ENCODE results near the gene FAM50B. TPM values are rescaled to one million over a fixed set of nuclear protein-coding genes. Genes with fewer than 3 reads are reported as not detected.

Gene FAM50B
- total and polyA plus RNA-seq, 2 of the 13 experiments (the other 11 are each of a cell fraction or from before 2014, with no cell fraction given): 0.05 TPM; not detected in 1

DNA sequence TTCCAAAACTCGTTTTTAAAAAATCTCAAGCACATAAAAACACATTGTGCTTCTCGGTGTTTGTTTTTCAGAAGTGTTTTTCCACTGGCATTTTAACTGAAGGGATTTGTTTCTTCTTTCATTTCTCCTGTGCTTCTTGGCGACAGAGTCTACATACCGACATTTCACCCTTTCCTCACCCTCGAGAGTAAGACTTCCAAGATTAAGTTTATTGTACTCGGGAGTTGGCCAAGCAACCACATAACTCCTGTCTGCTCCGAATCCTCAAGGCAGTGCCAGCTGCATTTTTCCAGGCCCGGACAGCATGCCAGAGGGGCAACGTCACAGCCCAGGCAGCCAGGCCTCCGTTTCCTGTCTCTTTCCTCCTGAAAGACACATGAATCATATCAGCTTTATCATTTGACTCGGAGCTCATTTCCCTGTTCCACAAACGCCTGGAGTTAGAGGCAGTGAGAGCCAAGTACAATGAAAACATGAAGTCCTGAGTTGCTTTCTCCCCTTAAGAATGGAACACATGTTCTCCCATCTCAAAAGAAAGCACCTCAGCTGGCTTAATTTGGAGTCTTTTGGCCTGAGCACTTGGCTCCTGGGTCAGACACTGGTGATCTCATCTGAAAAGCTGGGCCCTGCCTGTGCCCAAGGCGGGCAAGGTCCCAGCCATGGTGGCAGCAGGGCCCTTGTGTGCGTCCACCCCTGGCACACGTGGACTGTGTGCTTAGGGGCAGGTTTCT, 23.2 kb upstream of the FAM50B start (continued):
- no peak for TF ChIP-seq ZNF619 (CRISPR knock-in tag; IDR thresholded peaks at IDR 0.05)
- TF ChIP-seq SP140L (CRISPR knock-in tag; IDR thresholded peaks at IDR 0.05; ENCODE audit: borderline replicate concordance): no peak
- TF ChIP-seq ZNF550 (CRISPR knock-in tag; IDR thresholded peaks at IDR 0.05; ENCODE audit: borderline replicate concordance): no peak
- TF ChIP-seq, protein P1, sequence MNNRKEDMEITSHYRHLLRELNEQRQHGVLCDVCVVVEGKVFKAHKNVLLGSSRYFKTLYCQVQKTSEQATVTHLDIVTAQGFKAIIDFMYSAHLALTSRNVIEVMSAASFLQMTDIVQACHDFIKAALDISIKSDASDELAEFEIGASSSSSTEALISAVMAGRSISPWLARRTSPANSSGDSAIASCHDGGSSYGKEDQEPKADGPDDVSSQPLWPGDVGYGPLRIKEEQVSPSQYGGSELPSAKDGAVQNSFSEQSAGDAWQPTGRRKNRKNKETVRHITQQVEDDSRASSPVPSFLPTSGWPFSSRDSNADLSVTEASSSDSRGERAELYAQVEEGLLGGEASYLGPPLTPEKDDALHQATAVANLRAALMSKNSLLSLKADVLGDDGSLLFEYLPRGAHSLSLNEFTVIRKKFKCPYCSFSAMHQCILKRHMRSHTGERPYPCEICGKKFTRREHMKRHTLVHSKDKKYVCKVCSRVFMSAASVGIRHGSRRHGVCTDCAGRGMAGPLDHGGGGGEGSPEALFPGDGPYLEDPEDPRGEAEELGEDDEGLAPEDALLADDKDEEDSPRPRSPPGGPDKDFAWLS (CRISPR knock-in tag; IDR thresholded peaks at IDR 0.05; ENCODE audit: borderline replicate concordance): no peak
- TF ChIP-seq, protein P2, sequence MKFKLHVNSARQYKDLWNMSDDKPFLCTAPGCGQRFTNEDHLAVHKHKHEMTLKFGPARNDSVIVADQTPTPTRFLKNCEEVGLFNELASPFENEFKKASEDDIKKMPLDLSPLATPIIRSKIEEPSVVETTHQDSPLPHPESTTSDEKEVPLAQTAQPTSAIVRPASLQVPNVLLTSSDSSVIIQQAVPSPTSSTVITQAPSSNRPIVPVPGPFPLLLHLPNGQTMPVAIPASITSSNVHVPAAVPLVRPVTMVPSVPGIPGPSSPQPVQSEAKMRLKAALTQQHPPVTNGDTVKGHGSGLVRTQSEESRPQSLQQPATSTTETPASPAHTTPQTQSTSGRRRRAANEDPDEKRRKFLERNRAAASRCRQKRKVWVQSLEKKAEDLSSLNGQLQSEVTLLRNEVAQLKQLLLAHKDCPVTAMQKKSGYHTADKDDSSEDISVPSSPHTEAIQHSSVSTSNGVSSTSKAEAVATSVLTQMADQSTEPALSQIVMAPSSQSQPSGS (CRISPR knock-in tag; IDR thresholded peaks at IDR 0.05): peak; percentile 67; the same call in 1 of the 2 replicates
- no peak for TF ChIP-seq TBX2 (CRISPR knock-in tag; IDR thresholded peaks at IDR 0.05; ENCODE audit: borderline replicate concordance)
- TF ChIP-seq NFKB2 (CRISPR knock-in tag; IDR thresholded peaks at IDR 0.05; ENCODE audit: borderline replicate concordance): peak; percentile 4; the same call in 1 of the 2 replicates
- no peak for TF ChIP-seq ZNF121 (CRISPR knock-in tag; IDR thresholded peaks at IDR 0.05)
- TF ChIP-seq ARNT2 (CRISPR knock-in tag; IDR thresholded peaks at IDR 0.05; ENCODE audit: low read depth): no peak
- TF ChIP-seq PAF1 (CRISPR knock-in tag; IDR thresholded peaks at IDR 0.05): no peak
- TF ChIP-seq THAP9 (CRISPR knock-in tag; IDR thresholded peaks at IDR 0.05; ENCODE audit: borderline replicate concordance): 0 out of 2 replicates have a peak, but pooled peaks have one; percentile 2
- no peak for TF ChIP-seq FOXJ3 (CRISPR knock-in tag; IDR thresholded peaks at IDR 0.05; ENCODE audit: borderline replicate concordance)
- TF ChIP-seq ZNF746 (CRISPR knock-in tag; IDR thresholded peaks at IDR 0.05): no peak
- peak; percentile 75; the same call in 1 of the 2 replicates for TF ChIP-seq KLF9 (CRISPR knock-in tag; IDR thresholded peaks at IDR 0.05; ENCODE audit: low read depth)
- TF ChIP-seq EED (CRISPR knock-in tag; IDR thresholded peaks at IDR 0.05): no peak
- TF ChIP-seq LCORL (IDR thresholded peaks at IDR 0.05): no peak
- no peak for TF ChIP-seq LCORL (CRISPR knock-in tag; IDR thresholded peaks at IDR 0.05)
- TF ChIP-seq ZNF441 (CRISPR knock-in tag; IDR thresholded peaks at IDR 0.05; ENCODE audit: borderline replicate concordance): no peak
- no peak for TF ChIP-seq TP53 (CRISPR knock-in tag; conservative IDR thresholded peaks at IDR 0.05)
- TF ChIP-seq HOXA7 (CRISPR knock-in tag; IDR thresholded peaks at IDR 0.05): no peak
- no peak for TF ChIP-seq MBNL3 (CRISPR knock-in tag; conservative IDR thresholded peaks at IDR 0.05)

Data from HepG2 (cell line).